HCT116 (cell line): Measurements from ENCODE around the gene CCDC174. TPM values are rescaled to one million over a fixed set of nuclear protein-coding genes. Genes with fewer than 3 reads are reported as not detected.

ENCODE experiments used
- ATAC-seq: fragments of 200-7000 bp; cut with Tn5 transposase; 2 replicates; pipeline ENCODE4 v1.9.1; 2020; ENCODE audit warnings: mild to moderate bottlenecking, moderate library complexity
- BruUV-seq: library from RNA; stranded (reverse); fragments of 400-500 nt; replicated peaks from 2 replicates; lab custom pipeline; 2021; lab: Mats Ljungman, UMichigan
- CTCF ChIA-PET: fragments of 300-600 bp; sonication (Branson Sonifier 250); formaldehyde crosslinking; loops from one replicate; lab custom pipeline; 2021; ENCODE audit warnings: antibody characterized with exemption; lab: Charles Lee
- POLR2A ChIA-PET: fragments of 300-600, 350-600 bp; sonication (Branson Sonifier 250); formaldehyde crosslinking; loops from one replicate; lab custom pipeline; 2021; ENCODE audit warnings: antibody characterized with exemption; lab: Charles Lee
- RAD21 ChIA-PET, 2 experiments: fragments of 300-600 bp; sonication (Branson Sonifier 250); formaldehyde crosslinking; loops; one replicate each; lab custom pipeline; 2023; ENCODE audit warnings: low total read pairs in 2 of 2; ENCODE audit not compliant: uncharacterized antibody in 2 of 2, unreplicated experiment in 2 of 2, low non-redundant PET in 1 of 2; lab: Charles Lee
- DNase-seq: peaks from one replicate; pipeline ENCODE4 v3.0.0-alpha.2; 2010; ENCODE audit warnings: low read depth, low spot score
- H2AFZ ChIP-seq: fragments of 200-600 bp; shearing (Covaris generic), sonication (generic); 2 replicates; pipeline ENCODE4 v1.6.1; 2017; ENCODE audit warnings: low read depth, mixed run types, mixed read lengths, antibody characterized with exemption, low read length; ENCODE audit not compliant: poor library complexity, severe bottlenecking
- H3K27ac ChIP-seq: 2 replicates; pipeline ENCODE4 v1.5.1; 2012; ENCODE audit warnings: low read depth, low read length
- H3K27me3 ChIP-seq: fragments of 200-600 bp; sonication (generic); 2 replicates; pipeline ENCODE4 v1.6.1; 2016; ENCODE audit warnings: mixed run types, low read length, mixed read lengths; ENCODE audit not compliant: insufficient read depth
- H3K36me3 ChIP-seq, 2 experiments: fragments of 200-500 bp in 1 of 2; fragments of 200-600 bp in 1 of 2; sonication (Bioruptor generic) in 1 of 2; sonication (generic) in 1 of 2; 2 replicates each; pipeline versions ENCODE4 v1.5.1 to v1.6.1; 2014 to 2016; ENCODE audit warnings: low read length in 2 of 2, inconsistent platforms in 1 of 2, mixed read lengths in 1 of 2, mixed run types in 1 of 2; ENCODE audit not compliant: insufficient read depth in 2 of 2, control insufficient read depth in 1 of 2
- H3K4me1 ChIP-seq, 2 experiments: fragments of 200-600 bp in 1 of 2; sonication (generic) in 1 of 2; 2 replicates each; pipeline versions ENCODE4 v1.5.1 to v1.6.1; 2012 to 2017; ENCODE audit warnings: low read length in 2 of 2, inconsistent platforms in 1 of 2, mild to moderate bottlenecking in 1 of 2, mixed read lengths in 1 of 2, mixed run types in 1 of 2, moderate library complexity in 1 of 2; ENCODE audit not compliant: insufficient read depth in 2 of 2, control insufficient read depth in 1 of 2
- H3K4me2 ChIP-seq: fragments of 200-600 bp; sonication (generic); 2 replicates; pipeline ENCODE4 v1.6.1; 2017; ENCODE audit warnings: mixed run types, low read length, mixed read lengths
- H3K4me3 ChIP-seq, 2 experiments: fragments of 200-600 bp in 1 of 2; sonication (generic) in 1 of 2; replicated peaks in 1 of 2; 2 replicates each; pipeline ENCODE4 v1.5.1; 2011 to 2016; ENCODE audit warnings: low read length in 2 of 2, control low read depth in 1 of 2, low read depth in 1 of 2, mild to moderate bottlenecking in 1 of 2, mixed read lengths in 1 of 2, mixed run types in 1 of 2
- H3K79me2 ChIP-seq: fragments of 200-600 bp; sonication (generic); 2 replicates; pipeline ENCODE4 v1.6.1; 2017; ENCODE audit warnings: mild to moderate bottlenecking, mixed run types, low read length, moderate library complexity, mixed read lengths; ENCODE audit not compliant: insufficient read depth
- H3K9ac ChIP-seq: fragments of 200-600 bp; sonication (generic); 2 replicates; pipeline ENCODE4 v1.6.1; 2016; ENCODE audit warnings: low read length, mixed read lengths
- H3K9me2 ChIP-seq: fragments of 200-600 bp; sonication (generic), shearing (Covaris generic); 2 replicates; pipeline ENCODE4 v1.6.1; 2017; ENCODE audit warnings: mixed run types, mild to moderate bottlenecking, moderate library complexity; ENCODE audit not compliant: insufficient read depth
- H3K9me3 ChIP-seq, 2 experiments: fragments of 200-500 bp in 1 of 2; fragments of 200-600 bp in 1 of 2; sonication (Bioruptor generic) in 1 of 2; sonication (generic) in 1 of 2; 2 replicates each; pipeline ENCODE4 v1.6.1; 2014 to 2017; ENCODE audit warnings: low read length in 2 of 2, mixed read lengths in 2 of 2, inconsistent platforms in 1 of 2, low read depth in 1 of 2, mild to moderate bottlenecking in 1 of 2, mixed run types in 1 of 2, moderate library complexity in 1 of 2; ENCODE audit not compliant: control insufficient read depth in 1 of 2, insufficient read depth in 1 of 2
- H4K20me1 ChIP-seq: fragments of 200-600 bp; sonication (generic), shearing (Covaris generic); 2 replicates; pipeline ENCODE4 v1.6.1; 2017; ENCODE audit warnings: mixed run types, mild to moderate bottlenecking, moderate library complexity; ENCODE audit not compliant: insufficient read depth
- ATF3 ChIP-seq: IDR thresholded peaks from 2 replicates; pipeline ENCODE4 v1.6.1; 2012
- CBX3 ChIP-seq: IDR thresholded peaks from 2 replicates; pipeline ENCODE4 v1.6.1; 2012; ENCODE audit warnings: low read depth
- CTCF ChIP-seq, 3 experiments: fragments of 200-600 bp in 1 of 3; sonication (generic) in 1 of 3; IDR thresholded peaks in 2 of 3; conservative IDR thresholded peaks in 1 of 3; 2 replicates each; pipeline ENCODE4 v1.5.1; 2012 to 2017; ENCODE audit warnings: low read depth in 2 of 3, low read length in 2 of 3, antibody characterized with exemption in 1 of 3, borderline replicate concordance in 1 of 3, control low read depth in 1 of 3, mild to moderate bottlenecking in 1 of 3, mixed read lengths in 1 of 3, mixed run types in 1 of 3, moderate library complexity in 1 of 3; ENCODE audit not compliant: insufficient read depth in 1 of 3
- ELF1 ChIP-seq: IDR thresholded peaks from 2 replicates; pipeline ENCODE4 v1.6.1; 2012; ENCODE audit warnings: low read depth, borderline replicate concordance
- EZH2phosphoT487 ChIP-seq: fragments of 200-600 bp; IDR thresholded peaks from 2 replicates; pipeline ENCODE4 v1.6.1; 2018; ENCODE audit warnings: antibody characterized with exemption, borderline replicate concordance
- FOSL1 ChIP-seq: IDR thresholded peaks from 2 replicates; pipeline ENCODE4 v1.6.1; 2012; ENCODE audit warnings: low read depth
- JUND ChIP-seq: IDR thresholded peaks from 2 replicates; pipeline ENCODE4 v1.6.1; 2012
- MAX ChIP-seq: IDR thresholded peaks from 2 replicates; pipeline ENCODE4 v1.6.1; 2012
- RAD21 ChIP-seq: IDR thresholded peaks from 2 replicates; pipeline ENCODE4 v1.6.1; 2012; ENCODE audit warnings: low read depth, mild to moderate bottlenecking
- REST ChIP-seq: IDR thresholded peaks from 2 replicates; pipeline ENCODE4 v1.6.1; 2012; ENCODE audit warnings: low read depth
- SIN3A ChIP-seq: IDR thresholded peaks from 2 replicates; pipeline ENCODE4 v1.6.1; 2012; ENCODE audit warnings: low read depth
- SP1 ChIP-seq: IDR thresholded peaks from 2 replicates; pipeline ENCODE4 v1.6.1; 2012; ENCODE audit warnings: low read depth
- SRF ChIP-seq: IDR thresholded peaks from 2 replicates; pipeline ENCODE4 v1.6.1; 2012; ENCODE audit warnings: low read depth
- YY1 ChIP-seq: IDR thresholded peaks from 2 replicates; pipeline ENCODE4 v1.6.1; 2011; ENCODE audit warnings: low read length, low read depth, moderate library complexity, mild to moderate bottlenecking; ENCODE audit not compliant: insufficient replicate concordance; ENCODE audit errors: extremely low read depth
- ZFX ChIP-seq: fragments of 450-650 bp; IDR thresholded peaks from 2 replicates; pipeline ENCODE4 v1.6.1; 2017
- intact Hi-C: fragments of 100-400 bp; cut with micrococcal nuclease; formaldehyde crosslinking; loops from 2 replicates; pipeline ENCODE4 v1.10.0; 2022
- total RNA-seq: library from RNA; stranded (reverse); gene quantifications from one replicate; pipeline ENCODE4 v1.2.1, GENCODE V29; 2021; ENCODE audit not compliant: unreplicated experiment

Gene CCDC174
- total RNA-seq, 1 experiment from 2014 or later = 15.6 TPM

GRCh38 chr3:14606669-14607339, 44.8 kb upstream of the CCDC174 start:
- RAD21 ChIA-PET = no interaction called here

GRCh38 chr3:14608298-14608697, 43.3 kb upstream of the CCDC174 start:
- POLR2A ChIA-PET = no interaction called here
- BruUV-seq = no TSS peak

More at GRCh38 chr3:14606669-14607339, 44.8 kb upstream of the CCDC174 start:
- ChIA-PET POLR2A (no interaction called here), CTCF (no interaction called here)
- H3K79me2 ChIP-seq = no peaks in the 10 kb centered on the region
- intact Hi-C loops = no loop called here
- no peak for ATAC-seq
- peaks cover 10% of the 10 kb centered on the region; the same call in 1 of the 2 replicates for H3K27me3 ChIP-seq
- no peaks in the 10 kb centered on the region for H4K20me1 ChIP-seq
- H3K27ac ChIP-seq = no peak overlapping the region
- H3K4me2 ChIP-seq = peak overlapping the region; percentile 25; the same call in 1 of the 2 replicates
- no peaks in the 10 kb centered on the region for H3K36me3 ChIP-seq
- H3K4me1 ChIP-seq = peaks cover 0 to 24% of the 10 kb centered on the region in 2 experiments; a peak in 2 of 4 replicates
- H3K9ac ChIP-seq = no peak overlapping the region
- no peak overlapping the region for H3K4me3 ChIP-seq
- TF ChIP-seq FOSL1 = no peak
- no peak for TF ChIP-seq JUND
- no peak for TF ChIP-seq EZH2phosphoT487
- TF ChIP-seq YY1 = no peak
- no TSS peak for BruUV-seq
- H3K9me2 ChIP-seq = no peaks in the 10 kb centered on the region
- DNase-seq = no peak
- H2AFZ ChIP-seq = no peak overlapping the region
- no peaks in the 10 kb centered on the region for H3K9me3 ChIP-seq

More at GRCh38 chr3:14608298-14608697, 43.3 kb upstream of the CCDC174 start:
- CTCF ChIA-PET = no interaction called here
- peak; percentile 53; the same call in 1 of the 2 replicates for ATAC-seq
- Histone ChIP-seq H4K20me1 (no peaks in the 10 kb centered on the region), H3K9me2 (no peaks in the 10 kb centered on the region), H3K9ac (no peak overlapping the region), H3K27ac (no peak overlapping the region), H3K36me3 (no peaks in the 10 kb centered on the region), H3K4me3 (no peak overlapping the region), H3K27me3 (peaks cover 10% of the 10 kb centered on the region; the same call in 1 of the 2 replicates), H2AFZ (no peak overlapping the region), H3K9me3 (no peaks in the 10 kb centered on the region), H3K79me2 (no peaks in the 10 kb centered on the region), H3K4me2 (no peak overlapping the region), H3K4me1 (peaks cover 0 to 22% of the 10 kb centered on the region in 2 experiments; a peak in 2 of 4 replicates)
- intact Hi-C loops = no loop called here
- RAD21 ChIA-PET = no interaction called here
- TF ChIP-seq REST (no peak), CBX3 (no peak), ELF1 (no peak), SIN3A (no peak), CTCF (IDR thresholded peaks at IDR 0.05 in 2 of 3, conservative IDR thresholded peaks at IDR 0.05 in 1 of 3; ENCODE audit: borderline replicate concordance in 1 of 3, insufficient read depth in 1 of 3, low read depth in 2 of 3, low read length in 2 of 3) (0 out of 6 replicates have a peak, but pooled peaks of 1 of the 3 experiments have one; percentile 15), ZFX (no peak), MAX (no peak), JUND (no peak), RAD21 (peak; percentile 24; the same call in 1 of the 2 replicates), ATF3 (no peak), SRF (no peak), FOSL1 (no peak), SP1 (no peak)
- DNase-seq = no peak
